ENCODE results near the gene RPP30.

RPP30 gene

GRCh38 chr10:90929179-90929578 lies 57.4 kb downstream of the RPP30 start:
- TF ChIP-seq CTCF (IDR thresholded peaks at IDR 0.05; ENCODE audit: control insufficient read depth, extremely low read depth, insufficient read depth), result no peak
- no peak for DNase-seq (ENCODE audit: low read depth)
- H3K4me3 ChIP-seq (ENCODE audit: low read depth, low read length), result no peak overlapping the region

DNA sequence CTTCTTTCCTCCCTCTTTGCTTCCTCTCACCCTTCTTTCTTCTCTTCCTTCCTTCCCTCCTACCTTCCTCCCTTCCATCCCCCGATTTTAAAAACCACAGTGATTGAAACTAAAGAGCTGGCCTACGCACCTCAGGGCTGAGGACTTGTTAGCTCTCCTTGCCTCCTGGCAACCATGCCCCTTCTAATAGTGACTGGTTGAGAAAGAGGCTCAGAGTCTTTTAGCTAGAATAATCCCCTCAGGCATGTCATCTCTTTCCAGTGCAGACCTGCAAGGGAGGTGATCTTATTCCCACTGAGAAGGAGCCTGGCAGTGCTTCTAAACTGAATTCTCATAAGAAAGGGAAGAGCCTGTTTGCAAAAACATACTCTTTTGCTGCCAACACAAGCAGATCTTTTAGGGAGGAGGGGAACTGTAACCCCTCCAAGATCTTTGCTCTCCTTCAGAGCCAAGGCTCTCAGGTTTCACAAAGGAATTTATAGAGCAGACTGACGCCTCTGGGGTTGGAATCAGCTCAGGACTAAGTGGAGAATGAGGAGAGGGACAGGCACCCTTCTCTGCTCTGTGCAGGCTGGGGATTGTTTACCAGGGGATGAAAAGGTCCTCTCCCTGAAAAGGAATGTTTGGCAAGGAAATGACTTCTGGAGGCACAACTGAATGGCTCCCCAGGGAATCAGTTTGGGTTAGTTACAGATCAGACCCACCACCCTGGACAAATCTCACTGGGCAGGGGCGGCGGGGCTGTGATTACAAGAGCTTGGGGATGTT lies 58.5 kb downstream of the RPP30 start:
- H3K4me3 ChIP-seq (ENCODE audit: low read depth, low read length), result no peak overlapping the region
- TF ChIP-seq CTCF (IDR thresholded peaks at IDR 0.05; ENCODE audit: control insufficient read depth, extremely low read depth, insufficient read depth), result no peak

GRCh38 chr10:90930971-90931871 lies 59.4 kb downstream of the RPP30 start:
- H3K4me3 ChIP-seq (ENCODE audit: low read depth, low read length), result no peak overlapping the region
- DNase-seq (ENCODE audit: low read depth), result no peak
- no peak for TF ChIP-seq CTCF (IDR thresholded peaks at IDR 0.05; ENCODE audit: control insufficient read depth, extremely low read depth, insufficient read depth)

More for the DNA sequence above, 58.5 kb downstream of the RPP30 start:
- DNase-seq (ENCODE audit: low read depth), result no peak

- TF ChIP-seq CTCF (IDR thresholded peaks at IDR 0.05; ENCODE audit: control insufficient read depth, extremely low read depth, insufficient read depth), result no peak
- DNase-seq (ENCODE audit: low read depth), result no peak
- H3K4me3 ChIP-seq (ENCODE audit: low read depth, low read length), result no peak overlapping the region
Observed at GRCh38 chr10:90935581-90936275, 64.0 kb downstream of the RPP30 start.

DNA sequence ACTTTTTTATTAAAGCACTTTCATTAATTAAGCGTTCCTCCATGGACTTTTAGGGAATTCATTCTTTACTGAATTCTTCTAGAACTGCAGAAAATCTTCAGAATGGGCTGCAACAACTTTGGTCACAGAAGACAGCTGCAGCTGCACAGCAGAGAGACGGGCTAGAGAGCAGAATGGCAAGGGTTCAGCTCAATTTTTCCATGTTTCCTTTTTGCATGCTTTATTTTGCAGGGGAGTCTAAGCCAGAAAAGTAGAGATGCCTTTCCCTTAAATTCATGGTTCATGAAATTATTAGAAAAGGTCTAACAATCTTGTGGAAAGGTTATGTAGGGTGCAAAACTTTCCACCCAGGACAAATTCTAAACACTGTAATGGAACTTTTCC lies 64.5 kb downstream of the RPP30 start:
- TF ChIP-seq CTCF (IDR thresholded peaks at IDR 0.05; ENCODE audit: control insufficient read depth, extremely low read depth, insufficient read depth), result no peak
- no peak for DNase-seq (ENCODE audit: low read depth)
- no peak overlapping the region for H3K4me3 ChIP-seq (ENCODE audit: low read depth, low read length)

- no peak for DNase-seq (ENCODE audit: low read depth)
- no peak overlapping the region for H3K4me3 ChIP-seq (ENCODE audit: low read depth, low read length)
- no peak for TF ChIP-seq CTCF (IDR thresholded peaks at IDR 0.05; ENCODE audit: control insufficient read depth, extremely low read depth, insufficient read depth)
Observed at GRCh38 chr10:90937645-90938258, 66.0 kb downstream of the RPP30 start.

Measured in LNCaP clone FGC (cell line).